ENCODE measurements around the gene HEXD.

GRCh38 chr17:82449131-82449882 lies 31.2 kb downstream of the HEXD start:
- TF ChIP-seq CTCF (tag by site-specific recombination; IDR thresholded peaks at IDR 0.05) (no peak), ZNF155 (tag by site-specific recombination; IDR thresholded peaks at IDR 0.05) (no peak), ZNF548 (tag by site-specific recombination; IDR thresholded peaks at IDR 0.05) (no peak), ZBTB7A (tag by site-specific recombination; IDR thresholded peaks at IDR 0.05; ENCODE audit: low read depth) (no peak), ELK4 (IDR thresholded peaks at IDR 0.05; ENCODE audit: borderline replicate concordance, low read depth, low read length) (no peak), REST (tag by site-specific recombination; IDR thresholded peaks at IDR 0.05) (no peak), ZNF654 (tag by site-specific recombination; IDR thresholded peaks at IDR 0.05; ENCODE audit: low read depth) (no peak), ZNF324 (tag by site-specific recombination; IDR thresholded peaks at IDR 0.05) (no peak), INSM2 (tag by site-specific recombination; IDR thresholded peaks at IDR 0.05) (no peak)
